Lung microvascular endothelial cell (primary cell): ENCODE results near the gene IGFBP7. TPM values are rescaled to one million over a fixed set of nuclear protein-coding genes. Genes with fewer than 3 reads are reported as not detected.
"Not testable (repeated sequence)": the region's sequence is repeated elsewhere in the genome, so short reads cannot be mapped to it uniquely, and the experiment has no call there.

Experiments used
- DNase-seq, 2 donors: peaks; one replicate each; pipeline versions ENCODE4 v3.0.0 to v3.0.0-alpha.2; 2010; ENCODE audit warnings: low read depth in 2 of 2
- total RNA-seq: library from RNA; depleted of rRNA; stranded (reverse); fragments of >200 nt; gene quantifications from 2 replicates; pipeline ENCODE4 v1.2.1, GENCODE V29; 2014

The IGFBP7 gene
- total RNA-seq, 1 donor from 2014 or later = 1,907 TPM

- no peak for DNase-seq
Observed at GRCh38 chr4:57074744-57075143, 35.4 kb downstream of the IGFBP7 start.

GRCh38 chr4:57073559-57073958, 36.6 kb downstream of the IGFBP7 start:
- DNase-seq = no peak

GRCh38 chr4:57071326-57071725, 38.9 kb downstream of the IGFBP7 start:
- DNase-seq = no peak

DNA sequence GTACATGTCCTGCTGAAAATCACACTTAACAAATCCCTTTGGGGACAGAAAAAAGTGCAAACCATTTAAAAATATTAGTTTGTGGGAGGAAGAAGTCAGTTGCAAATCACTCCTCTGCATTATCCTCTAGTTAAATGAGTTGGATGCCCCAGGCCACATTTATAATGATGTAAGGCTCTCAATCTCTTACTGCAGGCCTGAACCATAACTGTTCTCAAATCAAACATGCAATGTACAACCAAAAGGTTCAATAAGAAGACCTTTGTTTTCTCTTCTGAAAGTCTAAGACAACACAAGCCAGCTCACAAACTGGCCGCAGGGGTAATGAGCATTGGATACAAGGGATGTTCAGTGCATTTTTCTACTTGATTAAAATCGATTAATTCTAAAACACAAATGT, 39.7 kb downstream of the IGFBP7 start:
- DNase-seq = no peak

DNA sequence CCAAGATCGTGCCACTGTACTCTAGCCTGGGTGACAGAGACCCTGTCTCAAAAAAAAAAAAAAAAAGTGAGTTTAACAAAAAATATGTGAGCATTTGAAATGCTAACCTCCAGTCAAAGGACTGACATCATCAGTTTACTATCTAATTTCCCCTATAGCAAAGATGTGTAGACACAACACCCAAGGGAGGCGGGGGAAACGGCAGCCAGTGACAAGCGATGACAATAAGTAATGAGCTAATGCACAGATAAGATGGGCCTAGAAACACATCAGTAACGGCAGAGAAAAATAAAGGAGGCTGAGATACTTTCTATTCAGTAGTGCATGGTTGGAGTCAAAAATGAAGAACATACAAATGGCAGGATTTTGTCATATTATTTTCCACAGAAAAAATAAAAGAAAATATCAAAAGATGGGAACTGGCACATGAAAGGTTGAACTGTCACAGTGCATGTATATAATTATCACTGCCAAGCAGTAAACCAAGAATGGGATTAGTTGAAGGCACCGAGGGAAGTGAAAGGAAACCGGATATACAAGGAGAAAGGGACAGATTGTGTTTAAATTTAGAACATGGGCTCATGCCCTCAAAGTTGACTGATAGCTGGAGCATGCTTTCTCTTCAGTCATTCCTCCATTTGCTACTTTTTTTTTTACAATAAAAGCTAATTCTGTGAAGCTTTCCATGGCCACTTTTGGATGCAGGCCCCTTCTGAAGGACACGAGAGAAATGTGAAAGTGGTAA, 41.8 kb downstream of the IGFBP7 start:
- no peak for DNase-seq

- DNase-seq = no peak
Observed at GRCh38 chr4:57065730-57066482, 44.3 kb downstream of the IGFBP7 start.

- peak in 1 of 2 donors; percentile 90 for DNase-seq
Observed at GRCh38 chr4:57064811-57065711, 45.1 kb downstream of the IGFBP7 start.

DNA sequence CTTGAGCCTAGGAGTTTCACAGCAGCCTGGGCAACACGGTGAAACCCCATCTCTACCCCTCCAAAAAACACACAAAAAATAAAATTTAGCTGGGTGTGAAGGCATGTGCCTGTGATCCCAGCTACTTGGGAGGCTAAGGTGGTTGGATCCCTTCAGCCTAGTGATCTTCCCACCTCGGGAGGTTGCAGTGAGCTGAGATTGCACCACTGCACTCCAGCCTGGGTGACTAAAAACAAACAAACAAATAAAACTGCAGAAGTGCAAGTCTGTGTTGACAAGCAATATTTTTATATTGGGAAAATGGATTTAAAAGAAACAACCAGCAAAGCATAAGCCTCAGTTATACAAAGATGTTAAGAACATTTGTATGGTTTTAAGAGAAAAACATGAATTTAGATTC, 46.1 kb downstream of the IGFBP7 start:
- DNase-seq = no peak

DNA sequence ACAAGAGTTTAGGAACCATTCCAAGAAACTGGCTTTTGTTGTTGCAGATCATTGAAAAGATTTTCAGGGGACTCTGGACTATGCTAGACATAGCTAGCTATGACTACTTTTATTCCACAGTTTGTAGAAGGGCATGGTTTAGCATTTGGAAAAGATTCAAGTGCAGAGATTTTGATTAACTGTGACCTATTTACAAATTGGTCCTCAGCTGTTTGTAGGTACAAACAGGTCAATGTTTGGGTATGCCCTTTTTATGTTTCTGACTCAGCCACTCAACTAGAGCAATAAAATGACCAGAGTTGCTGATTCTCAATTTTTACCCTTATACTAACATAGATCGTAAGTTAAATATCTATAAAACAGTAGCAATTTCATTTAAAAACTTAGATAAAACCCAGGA, 46.7 kb downstream of the IGFBP7 start:
- no peak for DNase-seq

DNA sequence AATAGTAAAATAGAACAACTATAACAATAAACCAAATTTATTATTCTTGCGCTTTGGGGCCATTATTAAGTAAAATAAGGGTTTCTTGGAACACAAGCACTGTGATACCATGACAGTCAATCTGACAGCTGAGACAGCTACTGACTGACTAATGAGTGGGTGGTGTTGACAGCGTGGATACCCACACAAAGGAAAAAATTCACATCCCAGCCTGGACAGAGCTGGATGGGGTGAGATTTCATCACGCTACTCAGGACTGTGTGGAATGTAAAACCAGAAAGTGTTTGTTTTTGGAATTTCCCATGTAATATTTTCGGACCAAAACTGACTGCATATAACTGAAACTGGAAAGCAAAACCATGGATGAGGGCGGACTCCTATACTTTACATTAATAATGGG, 48.8 kb downstream of the IGFBP7 start:
- peak in 1 of 2 donors; percentile 61 for DNase-seq

DNA sequence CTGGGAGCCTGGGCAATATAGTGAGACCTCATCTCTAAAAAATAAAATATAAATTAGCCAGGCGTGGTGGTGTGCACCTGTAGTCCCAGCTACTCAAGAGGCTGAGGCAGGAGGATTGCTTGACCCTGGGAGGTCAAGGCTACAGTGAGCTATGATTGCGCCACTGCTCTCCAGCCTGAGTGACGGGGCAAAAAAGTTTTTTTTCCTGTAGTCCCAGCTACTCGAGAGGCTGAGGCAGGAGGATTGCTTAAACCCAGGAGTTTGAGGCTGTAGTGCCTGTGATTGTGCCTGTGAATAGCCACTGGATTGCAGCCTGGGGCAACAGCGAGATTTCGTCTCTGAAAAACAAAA, 49.5 kb downstream of the IGFBP7 start:
- not testable (repeated sequence) for DNase-seq

DNA sequence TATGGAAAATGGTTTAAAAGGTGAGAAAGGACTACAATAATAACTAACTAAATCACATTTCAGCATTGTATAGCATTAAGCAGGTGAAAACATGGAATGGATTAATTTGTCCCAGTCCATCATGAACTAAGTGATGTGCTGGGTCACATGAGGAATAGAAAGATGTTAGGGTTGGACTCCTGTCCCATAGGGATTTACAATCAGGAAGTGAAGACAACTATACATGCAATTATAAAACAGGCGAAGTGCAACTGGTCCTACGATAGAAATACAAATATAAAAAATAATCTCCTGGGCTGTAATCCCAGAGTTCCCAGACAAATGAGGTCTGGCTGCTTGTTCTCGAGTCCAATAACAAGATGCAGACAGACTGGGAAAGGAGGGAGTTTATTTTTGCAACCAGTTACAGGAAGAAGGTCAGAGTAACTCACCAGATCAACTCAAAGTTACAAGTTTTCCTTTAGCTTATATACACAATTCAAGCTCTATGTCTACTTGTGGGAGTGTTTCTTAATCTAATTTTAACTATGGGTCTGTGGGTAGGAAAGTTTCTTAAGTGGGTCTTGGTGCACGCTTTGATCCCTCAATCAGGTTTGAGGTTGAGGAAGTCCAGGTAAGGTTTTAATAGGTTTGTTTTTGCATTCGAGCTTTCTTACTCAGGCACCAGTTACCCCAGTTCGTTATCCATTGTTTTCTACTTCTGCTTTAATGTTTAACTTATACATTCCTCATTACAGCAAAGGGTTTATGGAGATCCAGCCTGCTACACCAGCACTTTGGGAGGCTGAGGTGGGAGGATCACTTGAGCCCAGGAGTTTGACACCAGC, 50.1 kb downstream of the IGFBP7 start:
- no peak for DNase-seq

DNA sequence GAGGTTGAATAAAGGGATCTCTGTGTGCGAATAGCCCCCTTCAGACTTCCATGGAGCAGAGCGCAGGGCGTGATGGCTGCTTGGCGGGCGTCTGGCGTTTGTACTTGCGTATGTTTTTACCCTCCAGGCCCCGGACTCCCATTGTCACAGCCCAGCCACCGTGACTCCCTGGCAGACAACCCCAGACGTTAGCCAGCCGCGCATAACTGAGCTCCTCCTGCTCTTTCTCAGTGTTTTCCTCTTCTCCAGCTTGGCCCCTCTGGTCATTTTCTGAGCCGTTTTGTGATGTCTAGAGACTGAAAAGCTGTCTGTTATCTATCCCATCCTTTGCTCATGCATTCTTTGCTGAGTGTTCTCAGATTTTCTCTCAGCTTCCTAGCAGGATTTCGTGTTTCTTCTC, 54.3 kb downstream of the IGFBP7 start:
- no peak for DNase-seq

DNA sequence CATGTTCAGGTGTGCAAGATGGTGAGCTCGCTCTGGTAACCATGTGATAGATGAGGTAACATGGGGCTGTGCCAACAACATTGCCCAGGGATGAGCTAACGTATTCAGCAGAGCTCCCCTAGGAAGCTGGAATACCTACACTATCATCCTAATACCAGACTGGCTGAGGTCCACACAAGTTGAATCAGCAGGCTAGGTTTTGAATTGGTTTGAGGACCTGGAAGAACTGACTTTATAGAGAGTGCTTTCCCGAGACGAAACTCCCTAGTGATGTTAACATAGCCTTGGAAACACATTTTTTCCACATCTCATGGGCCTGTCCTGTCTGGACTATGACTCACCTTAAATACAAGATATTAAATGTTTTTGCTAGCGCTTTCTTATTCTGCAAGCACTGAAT, 56.7 kb downstream of the IGFBP7 start:
- DNase-seq = peak; percentile 37 to 49

- no peak for DNase-seq
Observed at GRCh38 chr4:57051524-57051923, 58.7 kb downstream of the IGFBP7 start.

- DNase-seq = peak in 1 of 2 donors; percentile 57
Observed at GRCh38 chr4:57051095-57051494, 59.1 kb downstream of the IGFBP7 start.

DNA sequence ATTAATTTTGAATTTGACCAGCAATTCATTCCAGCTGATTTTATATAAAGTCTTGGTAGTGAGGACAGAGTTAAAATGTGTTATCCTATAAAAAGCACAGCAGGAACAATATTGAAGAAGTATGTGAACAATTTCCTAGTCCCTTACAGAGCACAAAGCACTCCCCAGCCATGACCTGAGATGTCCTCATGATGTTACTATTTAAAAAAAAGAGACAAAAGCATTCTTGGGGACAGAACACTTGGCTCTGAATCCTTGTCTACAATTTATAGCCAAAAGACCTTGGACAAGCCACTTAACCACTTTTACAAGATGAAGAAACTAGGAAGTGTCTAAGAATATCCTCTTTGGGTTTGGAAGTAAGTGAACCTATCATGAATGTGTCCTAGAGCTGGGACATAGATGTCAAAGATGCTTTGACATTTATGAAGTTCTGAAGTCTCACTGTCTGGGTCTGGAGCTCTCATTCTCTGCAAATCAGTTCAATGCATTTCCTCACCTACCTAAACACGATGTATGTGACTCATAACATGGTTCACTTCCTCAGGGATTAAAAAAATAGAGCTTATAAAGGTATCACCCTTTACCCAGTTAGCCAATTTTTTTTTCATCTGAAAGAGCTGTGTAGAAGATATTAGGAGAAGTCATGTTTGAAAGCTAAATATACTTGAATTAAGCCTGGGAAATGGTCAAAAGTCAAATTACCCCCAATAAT, 61.4 kb downstream of the IGFBP7 start:
- peak; percentile 31 to 52 for DNase-seq

DNA sequence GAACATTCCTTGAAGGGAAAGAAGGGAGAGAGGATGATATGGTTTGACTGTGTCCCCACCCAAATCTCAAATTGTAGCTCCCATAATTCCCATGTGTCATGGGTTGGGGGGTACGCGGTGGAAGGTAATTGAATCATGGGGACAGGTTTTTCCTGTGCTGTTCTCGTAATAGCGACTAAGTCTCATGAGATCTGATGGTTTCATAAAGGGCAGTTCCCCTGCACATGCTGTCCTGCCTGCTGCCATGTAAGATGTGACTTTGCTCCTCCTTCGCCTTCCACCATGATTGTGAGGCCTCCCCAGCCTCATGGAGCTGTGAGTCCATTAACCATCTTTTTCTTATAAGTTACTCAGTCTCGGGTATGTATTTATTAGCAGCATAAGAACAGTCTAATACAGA, 63.1 kb downstream of the IGFBP7 start:
- not testable (repeated sequence) for DNase-seq

GRCh38 chr4:57044996-57045395, 65.2 kb downstream of the IGFBP7 start:
- no peak for DNase-seq

DNA sequence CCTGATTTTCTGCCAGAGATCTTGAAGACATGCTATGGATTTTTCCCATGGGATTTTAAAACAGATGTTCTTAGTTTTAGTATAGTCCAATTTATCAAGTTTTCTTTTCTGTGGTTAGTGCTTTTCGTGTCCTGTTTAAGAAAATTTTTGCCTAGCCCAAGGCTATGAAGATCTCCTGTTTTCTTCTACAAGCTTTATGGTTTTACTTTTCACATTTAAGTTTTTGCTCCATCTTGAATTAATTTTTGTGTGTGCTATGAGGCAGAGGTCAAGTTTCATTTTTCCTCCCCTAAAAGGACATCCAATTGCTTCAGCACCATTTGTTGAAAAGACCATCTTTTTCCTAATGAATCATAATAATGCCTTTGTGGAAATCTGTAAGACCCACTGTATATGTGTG, 65.9 kb downstream of the IGFBP7 start:
- DNase-seq = no peak
